Superior temporal gyrus (tissue), 1 donor: ENCODE data around the gene BSG.

Experiments used
- DNase-seq: peaks from one replicate; pipeline ENCODE4 v3.0.0-alpha.2; 2016; ENCODE audit errors: extremely low spot score

Gene BSG

GRCh38 chr19:540867-541637 lies 31.3 kb upstream of the BSG start:
- no peak for DNase-seq

GRCh38 chr19:541699-542098 lies 30.7 kb upstream of the BSG start:
- no peak for DNase-seq

DNA sequence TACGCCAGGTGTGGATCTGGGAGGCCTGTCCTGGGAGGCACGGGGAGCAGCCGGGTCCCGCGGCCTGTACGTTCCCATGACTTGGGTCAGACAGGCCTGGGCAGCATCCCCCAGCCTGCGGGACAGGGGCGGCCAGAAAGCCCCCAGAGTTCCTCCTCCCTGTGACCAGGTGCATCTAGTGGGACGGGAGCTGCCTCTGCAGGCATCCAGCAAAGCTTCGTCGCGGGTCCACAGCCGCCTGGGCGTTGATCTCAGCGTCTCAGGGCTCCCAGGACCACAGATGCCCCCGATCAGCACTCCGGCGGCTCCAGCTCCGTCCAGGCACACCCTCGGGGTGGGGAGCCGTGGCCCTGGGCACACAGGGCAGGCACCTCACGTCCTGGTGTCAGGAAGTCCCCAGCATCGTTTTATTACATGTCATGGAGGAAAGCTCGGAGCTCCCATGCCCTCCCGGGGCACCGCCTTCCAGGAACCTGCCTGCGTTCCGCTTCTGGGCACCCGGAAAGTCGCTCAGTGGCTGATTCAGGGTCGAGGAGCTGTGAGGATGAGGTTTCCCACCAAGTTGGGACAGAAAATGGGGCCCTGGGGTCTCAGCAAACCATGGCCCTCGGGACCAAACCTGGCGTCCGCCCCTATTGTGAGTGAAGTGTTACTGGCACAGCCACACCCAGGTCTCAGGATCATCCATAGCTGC lies 30.1 kb upstream of the BSG start:
- no peak for DNase-seq

DNA sequence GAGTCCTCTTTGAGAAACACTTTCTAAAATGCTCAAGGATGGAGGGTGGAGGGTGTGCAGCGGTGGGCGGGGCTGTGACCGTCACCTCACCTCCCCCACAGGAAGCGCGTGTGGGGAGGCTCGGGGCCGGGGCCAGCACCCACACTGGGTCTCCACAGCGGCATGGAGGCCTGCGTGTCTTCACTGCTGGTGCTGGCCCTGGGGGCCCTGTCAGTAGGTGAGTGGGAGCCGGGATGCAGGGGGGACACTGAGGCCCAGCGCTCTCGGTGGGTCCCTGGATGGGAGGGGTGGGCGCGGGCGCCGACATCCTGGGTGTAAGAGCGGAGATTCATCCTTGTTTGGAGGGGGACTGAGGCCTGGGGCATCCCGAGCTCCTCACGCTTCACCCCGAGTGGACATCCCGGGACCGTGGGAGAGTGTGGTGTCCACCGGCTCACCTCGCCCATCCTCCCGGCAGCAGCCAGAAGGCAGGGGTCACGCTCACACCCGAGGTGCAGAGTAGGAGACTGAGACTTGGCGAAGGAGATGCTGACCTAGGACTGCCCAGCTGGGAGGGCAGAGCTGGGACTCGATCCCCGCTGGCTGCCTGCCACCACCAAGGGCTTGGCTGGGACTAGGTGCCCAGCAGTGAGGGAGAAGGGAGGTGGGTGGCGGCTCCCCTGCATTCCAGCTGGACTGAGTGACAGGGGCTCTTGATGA lies 28.3 kb upstream of the BSG start, which contains the start of gene GZMM:
GZMM (plus strand) TSS at position 144 of the 699 bp plus-strand sequence; CDS start at position 163, 19 bp downstream.
- no peak for DNase-seq

DNA sequence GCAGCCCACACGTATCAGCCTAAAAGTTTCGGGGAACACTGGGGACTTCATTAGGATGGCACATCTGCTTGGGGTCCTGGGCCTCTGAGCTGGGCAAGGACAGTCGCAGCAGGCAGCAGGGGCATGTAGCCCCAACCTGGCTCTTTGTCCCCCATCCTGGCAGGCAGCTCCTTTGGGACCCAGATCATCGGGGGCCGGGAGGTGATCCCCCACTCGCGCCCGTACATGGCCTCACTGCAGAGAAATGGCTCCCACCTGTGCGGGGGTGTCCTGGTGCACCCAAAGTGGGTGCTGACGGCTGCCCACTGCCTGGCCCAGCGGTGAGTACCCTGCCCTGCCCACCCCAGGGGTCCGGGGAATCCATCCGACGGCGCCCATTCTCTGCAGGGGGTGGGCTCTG lies 25.3 kb upstream of the BSG start:
- DNase-seq, result no peak

DNA sequence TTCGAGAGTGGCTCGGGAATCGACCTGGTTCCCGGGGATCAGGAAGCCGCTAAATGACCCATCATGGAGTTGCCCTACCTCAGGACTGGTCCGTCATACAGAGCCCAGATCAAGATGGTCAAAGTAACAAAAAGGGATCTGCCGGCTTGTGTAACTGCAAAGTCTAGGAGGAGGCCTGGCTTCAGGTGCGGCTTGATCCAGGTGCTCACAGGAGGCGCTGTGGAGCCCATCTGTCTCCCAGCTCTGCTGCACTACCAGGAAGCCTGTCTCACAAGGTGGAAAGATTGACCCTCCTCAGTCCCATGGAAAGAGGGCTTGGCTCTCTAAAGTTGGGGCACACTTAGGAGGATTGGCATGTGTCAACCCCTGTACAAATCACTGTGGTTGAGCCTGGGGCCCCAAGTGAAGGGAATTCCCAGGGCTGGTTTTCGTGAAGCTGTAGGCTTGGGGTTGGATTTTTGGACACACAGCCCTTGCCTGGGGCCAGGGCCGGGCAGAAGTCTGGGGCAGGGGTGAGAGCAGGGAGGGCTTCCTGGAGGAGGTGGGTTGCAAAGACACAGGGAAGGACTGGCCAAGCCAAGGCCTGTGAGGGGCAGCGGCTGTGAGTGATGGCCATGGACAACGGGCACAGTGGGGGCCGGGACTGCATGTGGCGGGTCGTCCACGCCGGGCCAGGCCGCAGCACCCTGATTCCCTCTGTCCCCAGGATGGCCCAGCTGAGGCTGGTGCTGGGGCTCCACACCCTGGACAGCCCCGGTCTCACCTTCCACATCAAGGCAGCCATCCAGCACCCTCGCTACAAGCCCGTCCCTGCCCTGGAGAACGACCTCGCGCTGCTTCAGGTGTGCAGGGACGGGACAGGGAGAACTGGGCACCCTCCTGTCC lies 24.3 kb upstream of the BSG start:
- DNase-seq, result no peak

DNA sequence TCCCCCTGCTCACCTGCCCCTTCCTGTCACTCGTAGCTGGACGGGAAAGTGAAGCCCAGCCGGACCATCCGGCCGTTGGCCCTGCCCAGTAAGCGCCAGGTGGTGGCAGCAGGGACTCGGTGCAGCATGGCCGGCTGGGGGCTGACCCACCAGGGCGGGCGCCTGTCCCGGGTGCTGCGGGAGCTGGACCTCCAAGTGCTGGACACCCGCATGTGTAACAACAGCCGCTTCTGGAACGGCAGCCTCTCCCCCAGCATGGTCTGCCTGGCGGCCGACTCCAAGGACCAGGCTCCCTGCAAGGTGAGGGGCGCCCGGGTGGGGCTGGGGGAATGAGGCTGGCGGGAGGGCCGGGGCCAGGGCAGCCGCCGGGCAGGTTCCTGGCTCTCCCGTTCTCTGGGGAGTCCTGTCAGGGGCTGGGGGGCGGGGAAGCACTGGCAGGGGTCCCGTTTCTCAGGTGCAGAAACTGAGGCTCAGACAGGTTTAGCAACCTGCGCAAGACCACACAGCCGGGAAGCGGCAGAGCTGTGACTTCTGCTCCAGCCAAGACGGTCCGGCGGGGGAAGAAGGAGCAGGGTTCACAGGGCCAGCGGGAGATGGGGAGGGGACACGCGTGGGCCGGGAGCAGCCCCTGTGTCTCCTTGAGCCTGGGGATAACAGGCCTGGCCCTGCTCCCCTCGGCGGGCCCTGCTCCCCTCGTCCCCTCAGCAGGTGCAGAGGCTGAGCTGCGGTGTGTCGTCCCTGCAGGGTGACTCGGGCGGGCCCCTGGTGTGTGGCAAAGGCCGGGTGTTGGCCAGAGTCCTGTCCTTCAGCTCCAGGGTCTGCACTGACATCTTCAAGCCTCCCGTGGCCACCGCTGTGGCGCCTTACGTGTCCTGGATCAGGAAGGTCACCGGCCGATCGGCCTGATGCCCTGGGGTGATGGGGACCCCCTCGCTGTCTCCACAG lies 23.2 kb upstream of the BSG start:
- no peak for DNase-seq

GRCh38 chr19:554817-555216 lies 17.6 kb upstream of the BSG start:
- DNase-seq, result no peak

DNA sequence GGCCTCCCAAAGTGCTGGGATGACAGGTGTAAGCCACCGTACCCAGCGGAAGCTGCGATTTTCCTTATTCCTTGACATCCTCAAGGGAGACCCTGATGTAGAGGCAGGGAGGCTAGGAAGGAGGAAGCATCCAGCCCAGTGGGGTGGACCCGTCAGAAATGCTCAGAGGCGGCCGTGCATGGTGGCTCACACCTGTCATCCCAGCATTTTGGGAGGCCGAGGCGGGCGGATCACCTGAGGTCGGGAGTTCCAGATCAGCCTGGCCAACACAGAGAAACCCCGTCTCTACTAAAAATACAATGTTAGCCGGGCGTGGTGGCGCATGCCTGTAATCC lies 17.0 kb upstream of the BSG start:
- DNase-seq, result no peak

GRCh38 chr19:556611-557382 lies 15.6 kb upstream of the BSG start:
- DNase-seq, result no peak

DNA sequence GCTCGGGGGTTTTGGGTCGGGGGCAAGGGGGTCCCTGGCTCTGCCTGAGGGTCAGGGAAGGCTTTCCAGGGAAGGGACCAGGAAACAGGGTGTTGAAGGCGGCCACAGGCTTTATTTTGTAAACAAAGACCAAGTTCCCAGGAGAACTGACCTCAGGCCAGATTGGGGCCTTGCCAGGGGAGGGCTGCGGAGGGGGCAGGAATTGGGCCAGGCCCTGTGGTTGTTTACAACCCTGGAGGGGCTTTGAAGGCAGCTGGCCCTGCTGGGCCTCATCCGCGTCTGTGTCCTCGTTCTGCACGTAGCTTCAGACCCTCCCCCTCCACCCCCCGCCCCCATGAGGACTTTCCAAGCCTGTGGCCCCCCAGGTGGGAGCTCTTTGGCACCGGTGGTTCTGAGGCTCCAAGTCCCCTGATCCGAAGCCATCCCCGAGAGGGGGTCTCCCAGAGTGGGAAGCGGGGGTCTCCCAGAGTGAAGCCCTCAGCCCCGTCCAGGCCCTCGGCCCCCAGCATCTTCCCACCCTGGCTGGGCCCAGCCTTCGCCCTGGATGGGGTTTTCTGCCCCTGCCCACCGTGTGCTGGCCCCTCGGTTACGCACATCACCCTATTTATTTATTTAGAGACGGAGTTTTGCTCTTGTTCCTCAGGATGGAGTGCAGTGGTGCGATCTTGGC lies 13.5 kb upstream of the BSG start:
- no peak for DNase-seq

DNA sequence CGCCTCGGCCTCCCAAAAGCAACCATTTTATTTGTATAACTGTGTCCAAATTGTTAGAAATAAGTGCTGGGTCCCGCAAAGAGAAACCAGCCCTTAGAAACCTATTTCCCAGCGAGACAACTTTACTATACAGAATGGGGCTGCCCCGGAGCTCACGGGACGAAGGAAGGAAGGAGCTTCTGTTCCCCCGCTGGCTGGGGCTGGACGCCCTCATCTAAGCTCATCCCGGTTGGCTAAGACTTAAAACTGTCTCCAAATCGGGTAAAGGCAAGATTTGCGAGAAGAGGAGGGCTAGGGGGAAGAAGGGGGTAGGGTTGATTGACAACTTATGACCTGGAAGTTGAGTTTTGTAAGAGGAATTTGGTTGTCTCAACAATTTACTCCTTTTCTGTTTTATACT lies 12.3 kb upstream of the BSG start:
- no peak for DNase-seq

DNA sequence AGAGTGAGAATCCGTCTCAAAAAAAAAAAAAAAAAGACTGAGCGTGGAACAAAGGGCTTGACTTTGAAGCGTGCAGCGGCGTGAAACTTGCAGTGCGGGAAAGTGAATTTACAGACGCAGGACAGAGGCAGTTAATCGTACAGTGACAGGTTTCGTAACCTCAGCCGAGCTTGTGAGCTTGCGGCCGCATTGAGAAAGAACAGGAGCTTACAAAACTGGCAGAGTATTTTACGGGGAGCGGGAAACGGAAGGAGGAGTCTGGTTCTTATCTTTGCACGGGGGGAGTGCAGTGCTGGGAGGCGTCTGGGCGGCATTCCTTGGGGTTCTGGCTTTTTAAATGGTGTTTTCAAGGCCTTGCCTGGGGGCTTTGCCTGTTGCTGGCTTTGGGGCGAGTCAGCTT lies 6.0 kb upstream of the BSG start:
- DNase-seq, result no peak

DNA sequence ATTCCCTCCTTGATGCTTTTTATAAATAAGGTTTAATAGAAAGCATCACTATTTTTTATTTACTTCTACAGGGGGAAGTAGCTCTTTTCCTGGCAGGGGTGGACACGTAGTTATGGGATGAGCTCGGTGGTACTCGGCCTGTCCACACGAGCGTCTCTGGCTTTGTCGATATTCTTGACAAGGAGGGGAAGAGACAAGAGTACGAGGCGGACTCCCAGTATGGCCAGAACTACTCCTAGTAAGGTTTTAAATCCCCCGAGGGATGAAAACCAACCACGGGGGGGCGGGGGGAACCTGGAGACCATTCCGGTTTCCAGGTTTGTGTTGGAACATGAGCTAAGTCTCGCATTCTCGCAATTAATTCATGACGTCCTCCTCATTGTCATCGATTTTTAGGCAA lies 5.6 kb upstream of the BSG start:
- no peak for DNase-seq

- DNase-seq, result no peak
Measured at GRCh38 chr19:567296-567900, 5.0 kb upstream of the BSG start.

GRCh38 chr19:570251-570686 lies 2.1 kb upstream of the BSG start:
- DNase-seq, result no peak

GRCh38 chr19:570937-571565 lies 1.3 kb upstream of the BSG start:
- DNase-seq, result no peak

DNA sequence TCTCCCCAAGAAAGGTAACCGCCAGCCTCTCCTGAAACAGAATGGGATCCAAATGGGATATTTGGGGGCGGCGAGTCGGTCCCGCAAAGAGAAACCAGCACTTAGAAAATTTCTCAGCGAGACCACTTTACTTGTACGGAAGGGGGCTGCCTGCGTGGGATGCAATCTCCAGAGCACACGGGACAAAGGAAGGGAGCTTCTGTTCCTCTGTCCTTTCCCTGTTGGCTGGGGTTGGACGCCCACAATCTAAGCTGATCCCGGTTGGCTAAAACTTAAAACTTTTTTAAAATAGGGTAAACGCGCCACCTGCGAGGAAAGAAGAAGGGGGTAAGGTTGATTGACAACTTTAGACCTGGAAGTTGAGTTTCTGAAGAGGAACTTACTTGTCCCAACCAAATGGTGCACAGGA lies 826 bp upstream of the BSG start:
- no peak for DNase-seq
